Kidney (tissue), 22 donors: ENCODE data around the gene DHRS7B. TPM values are rescaled to one million over a fixed set of nuclear protein-coding genes. Genes with fewer than 3 reads are reported as not detected.
A peak's percentile ranks its signal among the peaks of the same experiment; 100 is the strongest.

ENCODE experiments used
- DNase-seq, 5 donors: peaks; one replicate each; pipeline ENCODE4 v3.0.0-alpha.2; 2013 to 2020
- FAIRE-seq: peaks from 2 replicates; lab custom pipeline; 2012; peaks lifted over from hg19 to GRCh38; lab: Jason Lieb, UNC
- H3K27ac ChIP-seq, 2 donors: one replicate each; pipeline ENCODE4 v1.7.0; 2013; ENCODE audit warnings: low read depth in 2 of 2, low read length in 2 of 2, inconsistent platforms in 1 of 2
- H3K27me3 ChIP-seq: one replicate; pipeline ENCODE4 v1.7.1; 2013; ENCODE audit warnings: low read length, inconsistent platforms; ENCODE audit not compliant: control insufficient read depth, insufficient read depth
- H3K36me3 ChIP-seq, 3 donors: one replicate each; pipeline versions ENCODE4 v1.7.0 to v1.7.1; 2013; ENCODE audit warnings: low read length in 3 of 3, control low read depth in 1 of 3, inconsistent platforms in 1 of 3; ENCODE audit not compliant: insufficient read depth in 3 of 3, control insufficient read depth in 2 of 3
- H3K4me1 ChIP-seq, 3 donors: one replicate each; pipeline versions ENCODE4 v1.7.0 to v1.7.1; 2013; ENCODE audit warnings: low read length in 3 of 3, inconsistent platforms in 1 of 3, low read depth in 1 of 3; ENCODE audit not compliant: control insufficient read depth in 2 of 3, insufficient read depth in 2 of 3
- H3K4me3 ChIP-seq, 3 donors: one replicate each; pipeline versions ENCODE4 v1.7.0 to v1.8.1; 2013; ENCODE audit warnings: low read length in 3 of 3, control low read depth in 1 of 3, inconsistent platforms in 1 of 3
- H3K9ac ChIP-seq, 3 donors: one replicate each; pipeline versions ENCODE4 v1.7.0 to v1.7.1; 2013; ENCODE audit warnings: low read length in 3 of 3, control low read depth in 1 of 3, inconsistent platforms in 1 of 3
- H3K9me3 ChIP-seq, 3 donors: one replicate each; pipeline versions ENCODE4 v1.7.0 to v1.7.1; 2013; ENCODE audit warnings: low read length in 3 of 3, control low read depth in 1 of 3, inconsistent platforms in 1 of 3; ENCODE audit not compliant: control insufficient read depth in 2 of 3, insufficient read depth in 1 of 3
- intact Hi-C: fragments of 100-400 bp; cut with DNase I; formaldehyde crosslinking; loops from one replicate; pipeline ENCODE4 v1.11.1; 2022
- long read RNA-seq, 10 donors: library from polyadenylated mRNA in 1 of 10; unstranded in 1 of 10; transcript quantifications; one replicate each; pipeline ENCODE4 v2.0.0 and lab custom pipeline, GENCODE V29; 2021 to 2026
- polyA plus RNA-seq: library from polyadenylated mRNA; stranded (reverse); fragments of 350-450 nt; fragmentation: Illumina TruSeq; extraction: RNeasy Lipid Tissue Mini Kit (QIAGEN cat#74804); gene quantifications from one replicate; pipeline ENCODE4 v1.2.3, GENCODE V29; 2014; ENCODE audit warnings: low read depth, low replicate concordance; ENCODE audit not compliant: insufficient read depth
- total RNA-seq: library from RNA; stranded (reverse); fragmentation: NEBNext Ultra II Directional; extraction: Animal tissue kit (Norgen Biotek cat#: 25700); gene quantifications from one replicate; pipeline ENCODE4 v1.2.1, GENCODE V29; 2021
- TF ChIP-seq, protein P1 (sequence below): IDR thresholded peaks from 3 replicates; pipeline ENCODE4 v1.5.1; 2012; ENCODE audit warnings: mild to moderate bottlenecking, moderate library complexity, borderline replicate concordance; ENCODE audit not compliant: insufficient read depth; ENCODE audit errors: extremely low read depth
- donor health status: control.
- donor health status: control.
- donor health status: control.
- donor health status: control.
- donor health status: control.
- donor health status: DM: yes; HTN: yes; CAD: no.
- donor health status: Normal renal cell carcinoma (clear cell type).

DHRS7B gene, protein sequence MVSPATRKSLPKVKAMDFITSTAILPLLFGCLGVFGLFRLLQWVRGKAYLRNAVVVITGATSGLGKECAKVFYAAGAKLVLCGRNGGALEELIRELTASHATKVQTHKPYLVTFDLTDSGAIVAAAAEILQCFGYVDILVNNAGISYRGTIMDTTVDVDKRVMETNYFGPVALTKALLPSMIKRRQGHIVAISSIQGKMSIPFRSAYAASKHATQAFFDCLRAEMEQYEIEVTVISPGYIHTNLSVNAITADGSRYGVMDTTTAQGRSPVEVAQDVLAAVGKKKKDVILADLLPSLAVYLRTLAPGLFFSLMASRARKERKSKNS
- total RNA-seq (19.9 TPM), polyA plus RNA-seq (58.8 TPM)
- long read RNA-seq, donor 1, partial matches to known transcripts: 0 of 2 reads
- long read RNA-seq, donor 1, other reads (novel, unspliced or antisense): 0 of 2 reads
- long read RNA-seq, donor 2, transcript DHRS7B-202 (7 exons, 2,175 nt): major isoform, 11 of 20 reads
- long read RNA-seq, donor 2, partial matches to known transcripts: 7 of 20 reads
- long read RNA-seq, donor 2, other reads (novel, unspliced or antisense): 0 of 20 reads
- long read RNA-seq, donor 3, transcript DHRS7B-202 (7 exons, 2,175 nt): major isoform, 8 of 16 reads
- long read RNA-seq, donor 3, partial matches to known transcripts: 5 of 16 reads
- long read RNA-seq, donor 3, other reads (novel, unspliced or antisense): 0 of 16 reads
- long read RNA-seq, donor 4, transcript DHRS7B-202 (7 exons, 2,175 nt): major isoform, 5 of 7 reads
- long read RNA-seq, donor 4, partial matches to known transcripts: 0 of 7 reads
- long read RNA-seq, donor 4, other reads (novel, unspliced or antisense): 0 of 7 reads
- long read RNA-seq, donor 5: 0 reads
- long read RNA-seq, donor 6, transcript DHRS7B-201 (6 exons, 1,567 nt): minor isoform, 5 of 38 reads
- long read RNA-seq, donor 6, transcript DHRS7B-202 (7 exons, 2,175 nt): major isoform, 25 of 38 reads
- long read RNA-seq, donor 6, partial matches to known transcripts: 8 of 38 reads
- long read RNA-seq, donor 6, other reads (novel, unspliced or antisense): 0 of 38 reads
- long read RNA-seq, donor 7, transcript DHRS7B-207 (1 exons, 1,910 nt): minor isoform, 5 of 24 reads
- long read RNA-seq, donor 7, transcript DHRS7B-202 (7 exons, 2,175 nt): major isoform, 13 of 24 reads
- long read RNA-seq, donor 7, partial matches to known transcripts: 1 of 24 reads
- long read RNA-seq, donor 7, other reads (novel, unspliced or antisense): 4 of 24 reads
- long read RNA-seq, donor 8, transcript DHRS7B-202 (7 exons, 2,175 nt): major isoform, 5 of 7 reads
- long read RNA-seq, donor 8, partial matches to known transcripts: 0 of 7 reads
- long read RNA-seq, donor 8, other reads (novel, unspliced or antisense): 0 of 7 reads
- long read RNA-seq, donor 9, partial matches to known transcripts: 0 of 5 reads
- long read RNA-seq, donor 9, other reads (novel, unspliced or antisense): 0 of 5 reads
- long read RNA-seq, donor 10, transcript DHRS7B-202 (7 exons, 2,175 nt): major isoform, 8 of 12 reads
- long read RNA-seq, donor 10, partial matches to known transcripts: 0 of 12 reads
- long read RNA-seq, donor 10, other reads (novel, unspliced or antisense): 0 of 12 reads

- peak; percentile 98 to 99 (median 99) for DNase-seq
- H3K9ac ChIP-seq: peak within 1 kb of the TSS; percentile 67 to 95 (median 91)
- TF ChIP-seq, protein P1, sequence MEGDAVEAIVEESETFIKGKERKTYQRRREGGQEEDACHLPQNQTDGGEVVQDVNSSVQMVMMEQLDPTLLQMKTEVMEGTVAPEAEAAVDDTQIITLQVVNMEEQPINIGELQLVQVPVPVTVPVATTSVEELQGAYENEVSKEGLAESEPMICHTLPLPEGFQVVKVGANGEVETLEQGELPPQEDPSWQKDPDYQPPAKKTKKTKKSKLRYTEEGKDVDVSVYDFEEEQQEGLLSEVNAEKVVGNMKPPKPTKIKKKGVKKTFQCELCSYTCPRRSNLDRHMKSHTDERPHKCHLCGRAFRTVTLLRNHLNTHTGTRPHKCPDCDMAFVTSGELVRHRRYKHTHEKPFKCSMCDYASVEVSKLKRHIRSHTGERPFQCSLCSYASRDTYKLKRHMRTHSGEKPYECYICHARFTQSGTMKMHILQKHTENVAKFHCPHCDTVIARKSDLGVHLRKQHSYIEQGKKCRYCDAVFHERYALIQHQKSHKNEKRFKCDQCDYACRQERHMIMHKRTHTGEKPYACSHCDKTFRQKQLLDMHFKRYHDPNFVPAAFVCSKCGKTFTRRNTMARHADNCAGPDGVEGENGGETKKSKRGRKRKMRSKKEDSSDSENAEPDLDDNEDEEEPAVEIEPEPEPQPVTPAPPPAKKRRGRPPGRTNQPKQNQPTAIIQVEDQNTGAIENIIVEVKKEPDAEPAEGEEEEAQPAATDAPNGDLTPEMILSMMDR: peak; percentile 3
- H3K36me3 ChIP-seq: no peaks in the 10 kb centered on the region
- peaks cover 0 to 11% (median 10%) of the 10 kb centered on the region in 3 donors for H3K4me1 ChIP-seq
- H3K27me3 ChIP-seq: no peaks in the 10 kb centered on the region
- H3K4me3 ChIP-seq: peak within 1 kb of the TSS; percentile 75 to 85 (median 78)
- intact Hi-C loops: loop anchor here (5.0 kb wide), 1 partner anchor 385 kb away; no protein-coding TSS in a partner anchor
- peak within 1 kb of the TSS; percentile 92 to 97 for H3K27ac ChIP-seq
- H3K9me3 ChIP-seq: no peaks in the 10 kb centered on the region
- peak; percentile 25 for FAIRE-seq
These were observed at the start of gene DHRS7B for GRCh38 chr17:21126645-21127508. Gene DHRS7B, plus strand, starts transcription at chr17:21126964. Its CDS starts 8 bp downstream, at chr17:21126972.

- DNase-seq (no peak), FAIRE-seq (no peak)
- intact Hi-C loops: no loop called here
- H3K36me3 ChIP-seq: no peaks in the 10 kb centered on the region
- H3K9ac ChIP-seq: no peak overlapping the region
- TF ChIP-seq, protein P1: no peak
- no peaks in the 10 kb centered on the region for H3K4me1 ChIP-seq
- H3K4me3 ChIP-seq: no peak overlapping the region
- H3K9me3 ChIP-seq: no peaks in the 10 kb centered on the region
- no peaks in the 10 kb centered on the region for H3K27me3 ChIP-seq
- H3K27ac ChIP-seq: no peak overlapping the region
These were observed 49.5 kb upstream of the DHRS7B start for GRCh38 chr17:21077281-21077680.
